Tibial nerve (tissue), 4 donors: ENCODE data around the gene GPC6. TPM values are rescaled to one million over a fixed set of nuclear protein-coding genes. Genes with fewer than 3 reads are reported as not detected.

Experiments used
- DNase-seq, 2 donors: peaks; one replicate each; pipeline ENCODE4 v3.0.0-alpha.2; 2019; ENCODE audit warnings: low spot score in 2 of 2
- H3K27ac ChIP-seq, 4 donors: fragments of 200-600 bp; sonication (generic) in 3 of 4; one replicate each; pipeline ENCODE4 v1.5.1; 2017 to 2019; ENCODE audit warnings: mild to moderate bottlenecking in 1 of 4
- H3K27me3 ChIP-seq, 2 donors: fragments of 200-600 bp; sonication (generic) in 1 of 2; one replicate each; pipeline versions ENCODE4 v1.5.1 to v1.6.0; 2017 to 2019
- H3K36me3 ChIP-seq, 3 donors: fragments of 200-600 bp; sonication (generic); one replicate each; pipeline ENCODE4 v1.5.1; 2018 to 2019
- H3K4me1 ChIP-seq, 4 donors: fragments of 200-600 bp; sonication (generic) in 3 of 4; one replicate each; pipeline ENCODE4 v1.5.1; 2017 to 2019
- H3K4me3 ChIP-seq, 4 donors: fragments of 200-600 bp; sonication (generic) in 3 of 4; one replicate each; pipeline ENCODE4 v1.5.1; 2017 to 2019; ENCODE audit warnings: mild to moderate bottlenecking in 1 of 4, moderate library complexity in 1 of 4
- H3K9me3 ChIP-seq, 4 donors: fragments of 200-600 bp; sonication (generic) in 3 of 4; one replicate each; pipeline ENCODE4 v1.5.1; 2017 to 2019
- EP300 ChIP-seq, 2 donors: sonication (generic); formaldehyde crosslinking; IDR thresholded peaks; one replicate each; pipeline ENCODE4 v1.6.1; 2017; ENCODE audit warnings: antibody characterized with exemption in 2 of 2, mild to moderate bottlenecking in 1 of 2
- POLR2A ChIP-seq, 2 donors: fragments of 450-650 bp; IDR thresholded peaks; one replicate each; pipeline ENCODE4 v1.6.1; 2017; ENCODE audit warnings: antibody characterized with exemption in 2 of 2, mild to moderate bottlenecking in 2 of 2, moderate library complexity in 2 of 2
- WGBS, 2 donors: methylation state at CpG; one replicate each; pipeline ENCODE4 v1.1.5; 2018; 5-methylcytosine and 5-hydroxymethylcytosine counted together
- total RNA-seq, 4 donors: library from RNA; depleted of rRNA; stranded (reverse); fragments of >200 nt; gene quantifications; one replicate each; pipeline ENCODE4 v1.1.0, GENCODE V29; 2016
- TF ChIP-seq, protein P1 (sequence below), 5 experiments: fragments of 200-600 bp in 3 of 5; fragments of 450-650 bp in 2 of 5; sonication (generic) in 3 of 5; IDR thresholded peaks; one replicate each; pipeline ENCODE4 v1.5.1; 2016 to 2019; ENCODE audit warnings: antibody characterized with exemption in 5 of 5, mild to moderate bottlenecking in 3 of 5, moderate library complexity in 2 of 5

The GPC6 gene
- total RNA-seq, 4 donors from 2014 or later = 21.9 to 39.5 (median 29.8) TPM

DNA sequence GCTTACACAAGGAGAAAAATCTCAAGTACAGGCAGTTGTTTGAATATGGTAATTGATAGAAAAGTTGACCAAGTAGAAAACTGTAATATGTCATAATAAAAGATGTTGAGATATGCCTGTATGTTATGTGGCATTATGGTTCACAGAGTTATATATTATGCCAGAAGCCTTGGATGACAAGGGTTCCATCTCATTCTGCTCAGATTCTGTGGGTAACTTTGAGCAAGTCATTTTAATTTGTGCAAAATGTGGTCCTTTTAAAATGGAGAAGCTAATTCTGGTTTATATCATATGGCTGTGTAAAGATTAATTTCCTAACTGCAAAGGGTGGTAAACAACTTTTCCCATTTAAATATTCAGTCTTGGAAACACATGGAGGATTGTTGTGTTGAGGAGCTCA is 180.9 kb downstream of the GPC6 start:
- H3K4me3 ChIP-seq = no peak overlapping the region
- no peak overlapping the region for H3K27ac ChIP-seq
- no peak for DNase-seq
- no peak for TF ChIP-seq EP300 (IDR thresholded peaks at IDR 0.05)
- TF ChIP-seq, protein P1, sequence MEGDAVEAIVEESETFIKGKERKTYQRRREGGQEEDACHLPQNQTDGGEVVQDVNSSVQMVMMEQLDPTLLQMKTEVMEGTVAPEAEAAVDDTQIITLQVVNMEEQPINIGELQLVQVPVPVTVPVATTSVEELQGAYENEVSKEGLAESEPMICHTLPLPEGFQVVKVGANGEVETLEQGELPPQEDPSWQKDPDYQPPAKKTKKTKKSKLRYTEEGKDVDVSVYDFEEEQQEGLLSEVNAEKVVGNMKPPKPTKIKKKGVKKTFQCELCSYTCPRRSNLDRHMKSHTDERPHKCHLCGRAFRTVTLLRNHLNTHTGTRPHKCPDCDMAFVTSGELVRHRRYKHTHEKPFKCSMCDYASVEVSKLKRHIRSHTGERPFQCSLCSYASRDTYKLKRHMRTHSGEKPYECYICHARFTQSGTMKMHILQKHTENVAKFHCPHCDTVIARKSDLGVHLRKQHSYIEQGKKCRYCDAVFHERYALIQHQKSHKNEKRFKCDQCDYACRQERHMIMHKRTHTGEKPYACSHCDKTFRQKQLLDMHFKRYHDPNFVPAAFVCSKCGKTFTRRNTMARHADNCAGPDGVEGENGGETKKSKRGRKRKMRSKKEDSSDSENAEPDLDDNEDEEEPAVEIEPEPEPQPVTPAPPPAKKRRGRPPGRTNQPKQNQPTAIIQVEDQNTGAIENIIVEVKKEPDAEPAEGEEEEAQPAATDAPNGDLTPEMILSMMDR (IDR thresholded peaks at IDR 0.05) = no peak
- TF ChIP-seq POLR2A (IDR thresholded peaks at IDR 0.05) = no peak
- no peaks in the 10 kb centered on the region for H3K9me3 ChIP-seq
- no peaks in the 10 kb centered on the region for H3K4me1 ChIP-seq
- H3K36me3 ChIP-seq = no peaks in the 10 kb centered on the region
- no peaks in the 10 kb centered on the region for H3K27me3 ChIP-seq

DNA sequence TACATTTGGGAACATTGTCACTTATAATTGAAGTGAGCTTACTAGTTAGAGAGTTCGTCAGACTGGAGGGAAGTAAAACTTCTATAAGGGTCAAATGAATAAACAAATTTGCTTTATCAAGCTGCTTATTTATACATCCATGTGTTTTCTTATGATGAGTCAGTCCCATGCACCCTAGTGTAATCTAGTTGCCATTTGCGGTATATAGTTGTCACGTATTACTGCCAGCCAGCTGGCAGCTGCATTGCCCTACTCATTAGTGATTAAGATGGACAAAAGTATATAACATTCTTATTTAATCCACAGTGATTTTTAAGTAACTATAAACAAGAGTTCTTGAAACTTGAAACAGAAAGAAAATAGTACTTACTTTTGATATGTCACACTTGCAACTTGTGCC is 182.4 kb downstream of the GPC6 start:
- 94 to 95% methylated on average over 3 of the region's 3 CpGs for WGBS, 2 donors
- Histone ChIP-seq H3K27ac (no peak overlapping the region), H3K4me1 (no peaks in the 10 kb centered on the region), H3K4me3 (no peak overlapping the region), H3K27me3 (no peaks in the 10 kb centered on the region), H3K9me3 (no peaks in the 10 kb centered on the region), H3K36me3 (no peaks in the 10 kb centered on the region)
- no peak for DNase-seq
- TF ChIP-seq POLR2A (IDR thresholded peaks at IDR 0.05) = no peak

DNA sequence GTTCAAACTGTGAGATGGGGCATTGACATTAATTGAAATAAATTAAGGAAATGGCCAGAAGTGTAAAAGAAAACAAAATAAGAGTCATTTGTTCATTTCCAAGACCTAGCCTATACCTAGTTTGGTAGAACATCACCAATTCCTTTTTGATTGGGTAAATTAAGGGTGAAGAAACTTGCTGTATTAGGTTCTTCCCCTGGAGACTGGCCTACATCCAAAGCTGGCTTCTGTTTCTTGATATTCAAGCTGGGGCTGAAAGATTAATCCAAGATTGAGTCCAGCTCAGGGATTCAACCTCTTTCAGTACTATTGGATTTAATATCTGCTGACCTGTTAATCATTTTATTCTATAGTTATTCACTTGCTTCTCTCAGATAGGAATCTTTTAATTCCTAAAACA is 183.2 kb downstream of the GPC6 start:
- TF ChIP-seq, protein P1 (IDR thresholded peaks at IDR 0.05) = no peak
- TF ChIP-seq POLR2A (IDR thresholded peaks at IDR 0.05) = no peak
- TF ChIP-seq EP300 (IDR thresholded peaks at IDR 0.05) = no peak
- Histone ChIP-seq H3K4me1 (no peaks in the 10 kb centered on the region), H3K9me3 (no peaks in the 10 kb centered on the region), H3K4me3 (no peak overlapping the region), H3K27me3 (no peaks in the 10 kb centered on the region), H3K36me3 (no peaks in the 10 kb centered on the region), H3K27ac (no peak overlapping the region)
- DNase-seq = no peak

DNA sequence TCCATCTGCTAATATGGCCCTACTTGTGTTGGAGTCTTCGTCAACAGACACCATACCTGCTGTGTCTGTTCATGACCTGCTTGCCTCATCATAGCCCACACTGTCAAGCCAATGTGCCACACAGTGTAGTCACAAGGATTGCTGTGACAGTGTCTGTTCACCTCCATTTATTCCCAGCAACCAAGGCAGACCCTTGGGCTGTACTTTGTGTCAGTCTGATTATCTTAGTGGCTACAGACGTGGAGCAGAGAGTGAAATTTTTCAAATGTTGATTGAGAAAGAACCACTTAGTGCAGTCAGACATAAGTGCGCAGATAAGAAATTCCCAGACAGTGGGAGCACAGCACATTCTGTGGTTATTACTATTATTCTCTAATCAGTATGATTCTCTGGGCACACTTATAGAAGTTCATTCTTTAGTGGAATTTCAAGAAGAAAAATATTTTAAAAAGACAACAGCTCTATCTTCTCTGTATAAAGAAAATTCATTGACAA is 184.6 kb downstream of the GPC6 start:
- no peaks in the 10 kb centered on the region for H3K9me3 ChIP-seq
- no peak for DNase-seq
- no peak overlapping the region for H3K27ac ChIP-seq
- WGBS, 2 donors = 93 to 97% methylated on average over 3 of the region's 3 CpGs
- H3K27me3 ChIP-seq = no peaks in the 10 kb centered on the region
- no peaks in the 10 kb centered on the region for H3K4me1 ChIP-seq
- no peak overlapping the region for H3K4me3 ChIP-seq
- TF ChIP-seq EP300 (IDR thresholded peaks at IDR 0.05) = no peak
- TF ChIP-seq, protein P1 (IDR thresholded peaks at IDR 0.05) = no peak
- TF ChIP-seq POLR2A (IDR thresholded peaks at IDR 0.05) = no peak
- no peaks in the 10 kb centered on the region for H3K36me3 ChIP-seq

DNA sequence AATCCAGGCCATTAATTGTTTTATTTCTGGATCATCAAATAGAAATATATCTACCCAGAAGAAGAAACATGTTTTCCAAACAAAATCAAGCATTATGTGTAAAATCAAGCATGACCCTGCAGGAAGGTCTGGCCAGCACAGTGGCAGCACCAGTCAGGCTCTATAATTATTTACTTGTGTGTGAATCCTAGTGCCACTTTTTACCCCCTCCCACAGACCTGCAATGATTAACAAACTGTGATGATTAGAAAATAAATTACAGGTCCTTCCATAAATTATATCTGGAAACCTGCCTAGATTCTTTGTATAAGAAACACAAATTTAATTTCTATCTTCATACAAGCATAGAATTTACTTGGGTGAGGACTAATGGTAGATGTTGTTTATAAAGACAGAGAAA is 186.1 kb downstream of the GPC6 start:
- H3K4me1 ChIP-seq = no peaks in the 10 kb centered on the region
- no peak overlapping the region for H3K4me3 ChIP-seq
- H3K9me3 ChIP-seq = no peaks in the 10 kb centered on the region
- no peak overlapping the region for H3K27ac ChIP-seq
- H3K27me3 ChIP-seq = no peaks in the 10 kb centered on the region
- TF ChIP-seq EP300 (IDR thresholded peaks at IDR 0.05) (no peak), POLR2A (IDR thresholded peaks at IDR 0.05) (no peak)
- TF ChIP-seq, protein P1 (IDR thresholded peaks at IDR 0.05) = no peak
- H3K36me3 ChIP-seq = no peaks in the 10 kb centered on the region
- no peak for DNase-seq
